T-helper 1 cell treated with Interleukin-12 subunit alpha and Interleukin-12 subunit beta and Interleukin-4 antibody, amounts not matched to agents 30 μg/mL and 1 μg/mL, for 36 hours (primary cell): Measurements from ENCODE around the gene GABRP.
"Not testable (repeated sequence)": the region's sequence is repeated elsewhere in the genome, so short reads cannot be mapped to it uniquely, and the experiment has no call there.

Source experiments
- H3K27ac Mint-ChIP-seq: one replicate; pipeline ENCODE4 v1.8.0; 2021; ENCODE audit warnings: mild to moderate bottlenecking, mixed read lengths
- H3K27me3 Mint-ChIP-seq: one replicate; pipeline ENCODE4 v1.8.0; 2021; ENCODE audit warnings: low read depth, mixed read lengths
- H3K36me3 Mint-ChIP-seq: one replicate; pipeline ENCODE4 v1.8.0; 2021; ENCODE audit warnings: low read depth, mixed read lengths
- H3K4me1 Mint-ChIP-seq: one replicate; pipeline ENCODE4 v1.8.0; 2021; ENCODE audit warnings: low read depth, mixed read lengths
- H3K4me3 Mint-ChIP-seq: one replicate; pipeline ENCODE4 v1.8.0; 2021; ENCODE audit warnings: mild to moderate bottlenecking, moderate library complexity, mixed read lengths
- H3K9me3 Mint-ChIP-seq: one replicate; pipeline ENCODE4 v1.8.0; 2021; ENCODE audit warnings: mixed read lengths

GABRP gene

GRCh38 chr5:170749911-170750431, 33.6 kb upstream of the GABRP start:
- Mint-ChIP-seq H3K4me3 (no peak overlapping the region), H3K9me3 (no peaks in the 10 kb centered on the region), H3K27ac (no peak overlapping the region), H3K4me1 (no peaks in the 10 kb centered on the region), H3K36me3 (no peaks in the 10 kb centered on the region), H3K27me3 (peaks cover 2% of the 10 kb centered on the region)

DNA sequence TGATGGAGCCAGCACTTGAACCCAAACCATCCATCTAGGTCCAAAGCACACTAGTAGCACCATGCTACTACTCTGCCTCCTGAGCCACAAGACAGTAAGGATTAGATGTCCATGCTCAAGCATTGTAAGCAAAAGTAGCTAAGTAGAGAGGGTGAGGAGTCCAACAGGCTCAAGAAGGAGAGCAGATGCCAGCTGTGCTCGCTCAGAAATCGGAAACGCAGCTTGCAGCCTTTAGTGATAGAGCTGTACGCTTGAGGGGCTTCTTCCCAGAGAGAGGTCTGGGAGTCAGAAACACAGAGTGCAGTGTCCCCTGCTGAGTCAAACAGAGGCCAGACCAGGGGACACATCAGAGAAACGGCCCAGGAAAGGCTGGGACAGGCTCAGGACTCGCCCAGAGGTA, 32.7 kb upstream of the GABRP start:
- Mint-ChIP-seq H3K4me3 (no peak overlapping the region), H3K4me1 (no peaks in the 10 kb centered on the region), H3K27me3 (no peaks in the 10 kb centered on the region), H3K36me3 (no peaks in the 10 kb centered on the region), H3K27ac (no peak overlapping the region), H3K9me3 (no peaks in the 10 kb centered on the region)

DNA sequence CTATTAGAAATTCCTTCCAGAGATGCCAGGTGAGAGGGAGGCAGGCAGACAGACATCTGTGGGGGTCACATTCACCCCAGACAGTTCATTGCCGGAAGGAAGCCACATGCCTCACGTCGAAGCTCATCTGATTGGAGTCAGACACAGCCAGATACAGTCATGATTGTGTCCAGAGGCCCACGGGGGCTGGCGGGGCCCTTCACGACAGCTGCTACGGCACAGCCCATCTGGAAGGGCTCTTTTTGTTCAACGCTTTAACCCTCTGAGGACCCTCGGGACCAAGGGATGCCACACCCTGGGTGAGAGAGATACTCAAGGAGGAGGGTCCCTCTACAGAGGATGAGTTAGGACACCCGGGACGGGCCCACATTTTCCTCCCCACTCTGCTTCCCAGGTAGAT, 31.9 kb upstream of the GABRP start:
- no peaks in the 10 kb centered on the region for H3K27me3 Mint-ChIP-seq
- no peaks in the 10 kb centered on the region for H3K36me3 Mint-ChIP-seq
- no peak overlapping the region for H3K4me3 Mint-ChIP-seq
- no peaks in the 10 kb centered on the region for H3K4me1 Mint-ChIP-seq
- no peaks in the 10 kb centered on the region for H3K9me3 Mint-ChIP-seq
- H3K27ac Mint-ChIP-seq: no peak overlapping the region

- no peak overlapping the region for H3K4me3 Mint-ChIP-seq
- no peaks in the 10 kb centered on the region for H3K27me3 Mint-ChIP-seq
- H3K9me3 Mint-ChIP-seq: no peaks in the 10 kb centered on the region
- H3K27ac Mint-ChIP-seq: no peak overlapping the region
- no peaks in the 10 kb centered on the region for H3K36me3 Mint-ChIP-seq
- no peaks in the 10 kb centered on the region for H3K4me1 Mint-ChIP-seq
Observed at GRCh38 chr5:170752257-170753215, 31.0 kb upstream of the GABRP start.

DNA sequence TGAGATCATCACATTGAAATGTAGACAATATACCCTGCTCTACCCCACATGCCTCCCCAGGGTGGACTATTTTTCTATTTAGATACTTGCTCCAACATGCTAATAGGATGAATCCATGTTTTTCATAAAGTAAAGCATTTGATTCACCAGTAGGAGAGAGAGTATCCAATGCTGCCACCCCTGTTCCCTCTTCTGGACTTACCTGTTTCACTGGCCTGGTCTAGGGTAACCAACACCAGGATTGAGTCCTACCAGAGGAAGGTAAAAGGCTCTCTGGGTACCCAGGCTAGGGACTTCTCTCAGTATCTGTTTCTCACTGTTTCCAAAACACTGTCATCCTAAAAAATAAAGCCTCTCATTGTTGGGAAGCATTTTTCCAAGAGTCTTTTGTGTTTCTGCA, 30.2 kb upstream of the GABRP start:
- Mint-ChIP-seq H3K9me3 (no peaks in the 10 kb centered on the region), H3K4me3 (no peak overlapping the region), H3K27ac (no peak overlapping the region), H3K27me3 (no peaks in the 10 kb centered on the region), H3K4me1 (no peaks in the 10 kb centered on the region), H3K36me3 (no peaks in the 10 kb centered on the region)

DNA sequence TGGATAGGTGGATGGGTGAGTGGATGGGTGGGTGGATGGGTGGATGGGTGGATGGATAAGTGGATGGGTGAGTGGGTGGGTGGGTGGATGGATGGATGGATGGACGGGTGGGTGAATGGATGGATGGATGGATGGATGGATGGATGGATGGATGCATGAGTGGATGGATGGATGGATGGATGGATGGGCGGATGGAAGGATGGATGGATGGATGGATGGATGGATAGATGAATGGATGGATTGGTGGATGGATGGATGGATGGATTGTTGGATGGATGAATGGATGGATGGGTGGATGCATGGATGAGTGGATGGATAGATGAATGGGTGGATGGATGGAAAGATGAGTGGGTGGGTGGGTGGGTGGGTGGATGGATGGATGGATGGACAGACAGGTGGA, 29.0 kb upstream of the GABRP start:
- not testable (repeated sequence) for H3K9me3 Mint-ChIP-seq, H3K4me3 Mint-ChIP-seq, H3K27ac Mint-ChIP-seq, H3K27me3 Mint-ChIP-seq, H3K36me3 Mint-ChIP-seq, H3K4me1 Mint-ChIP-seq

DNA sequence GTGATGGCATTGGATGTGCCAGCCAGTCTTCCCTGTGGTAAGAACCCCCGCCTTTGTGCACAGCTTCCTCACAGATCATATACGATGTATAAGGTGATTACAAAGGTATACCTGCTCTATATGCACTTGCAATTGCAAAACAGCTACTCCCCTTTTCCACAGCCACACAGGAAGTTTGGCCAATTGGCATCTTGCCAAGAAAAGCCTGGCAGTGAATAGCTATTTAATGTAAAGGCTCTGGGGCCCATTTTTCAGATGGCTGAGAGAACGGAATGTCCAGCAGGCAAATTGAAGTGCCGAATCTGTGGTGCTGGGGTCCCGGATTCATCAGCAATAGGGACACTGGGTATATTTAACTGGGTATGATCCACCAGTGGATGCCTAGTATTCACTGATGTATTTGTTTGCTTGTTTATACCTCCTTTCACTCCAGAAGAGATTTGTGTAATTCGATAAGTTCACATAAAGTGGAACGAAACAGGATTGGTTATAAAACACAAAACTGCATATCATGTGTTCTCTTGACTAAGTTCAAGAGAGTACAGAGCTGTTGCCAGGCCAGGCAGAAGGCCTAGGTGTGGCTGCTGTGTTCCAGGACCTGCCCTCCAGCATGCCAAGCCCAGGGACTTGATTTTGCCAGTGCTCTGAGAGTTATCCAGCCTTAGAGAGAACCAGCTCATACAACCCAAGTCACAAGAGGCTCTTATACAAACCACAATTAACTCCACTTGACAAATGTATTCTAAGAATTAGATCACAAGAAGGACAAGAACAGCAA, 27.7 kb upstream of the GABRP start:
- no peak overlapping the region for H3K4me3 Mint-ChIP-seq
- H3K27me3 Mint-ChIP-seq: no peaks in the 10 kb centered on the region
- H3K36me3 Mint-ChIP-seq: no peaks in the 10 kb centered on the region
- no peaks in the 10 kb centered on the region for H3K4me1 Mint-ChIP-seq
- H3K27ac Mint-ChIP-seq: no peak overlapping the region
- H3K9me3 Mint-ChIP-seq: no peaks in the 10 kb centered on the region

DNA sequence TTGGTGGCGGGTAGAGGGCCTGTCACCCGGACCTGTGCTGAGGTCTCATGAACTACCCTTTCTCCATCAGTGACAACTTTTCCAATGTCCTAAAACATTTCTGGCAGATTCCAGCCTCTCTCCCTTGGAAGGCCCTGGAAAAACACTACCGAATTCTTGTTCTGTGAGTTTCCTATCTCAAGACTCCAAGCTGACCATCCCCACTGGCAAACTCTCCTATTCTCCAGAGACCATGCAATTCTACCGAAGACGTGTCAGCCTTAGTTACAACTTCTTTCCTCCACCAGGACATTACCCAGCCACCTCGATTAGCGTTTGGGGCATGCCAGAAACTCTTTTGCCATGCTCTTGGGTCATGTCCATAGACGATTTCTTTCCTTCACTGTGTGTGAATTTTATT, 26.8 kb upstream of the GABRP start:
- no peaks in the 10 kb centered on the region for H3K27me3 Mint-ChIP-seq
- H3K27ac Mint-ChIP-seq: no peak overlapping the region
- H3K4me3 Mint-ChIP-seq: no peak overlapping the region
- H3K4me1 Mint-ChIP-seq: no peaks in the 10 kb centered on the region
- H3K36me3 Mint-ChIP-seq: no peaks in the 10 kb centered on the region
- H3K9me3 Mint-ChIP-seq: no peaks in the 10 kb centered on the region

DNA sequence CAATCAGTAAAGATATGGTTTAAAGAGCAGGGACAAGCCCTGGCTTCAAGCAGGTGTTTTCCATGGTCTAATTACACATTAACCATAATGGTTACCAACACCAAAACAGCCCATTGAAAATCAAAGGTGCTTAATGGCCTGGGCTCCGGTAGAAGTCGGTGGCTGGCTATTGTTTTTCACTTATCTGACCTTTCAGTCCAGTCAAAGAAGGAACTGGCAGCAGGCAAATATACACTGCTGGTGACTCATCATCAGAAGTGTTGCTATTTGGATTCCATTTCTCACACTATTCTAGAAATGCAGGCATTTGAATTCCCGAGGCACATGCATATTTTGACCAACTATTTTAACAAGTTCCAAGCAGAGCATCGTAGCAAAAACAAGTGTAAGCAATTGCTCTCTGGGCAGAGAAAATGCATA, 26.3 kb upstream of the GABRP start:
- no peak overlapping the region for H3K4me3 Mint-ChIP-seq
- no peak overlapping the region for H3K27ac Mint-ChIP-seq
- no peaks in the 10 kb centered on the region for H3K9me3 Mint-ChIP-seq
- H3K27me3 Mint-ChIP-seq: no peaks in the 10 kb centered on the region
- no peaks in the 10 kb centered on the region for H3K4me1 Mint-ChIP-seq
- no peaks in the 10 kb centered on the region for H3K36me3 Mint-ChIP-seq

- Mint-ChIP-seq H3K4me1 (no peaks in the 10 kb centered on the region), H3K4me3 (no peak overlapping the region), H3K9me3 (no peaks in the 10 kb centered on the region), H3K27me3 (no peaks in the 10 kb centered on the region), H3K27ac (no peak overlapping the region), H3K36me3 (no peaks in the 10 kb centered on the region)
Observed at GRCh38 chr5:170757669-170758068, 25.9 kb upstream of the GABRP start.

GRCh38 chr5:170758481-170758880, 25.0 kb upstream of the GABRP start:
- H3K4me3 Mint-ChIP-seq: no peak overlapping the region
- H3K9me3 Mint-ChIP-seq: no peaks in the 10 kb centered on the region
- no peaks in the 10 kb centered on the region for H3K4me1 Mint-ChIP-seq
- no peaks in the 10 kb centered on the region for H3K27me3 Mint-ChIP-seq
- H3K36me3 Mint-ChIP-seq: no peaks in the 10 kb centered on the region
- H3K27ac Mint-ChIP-seq: no peak overlapping the region

GRCh38 chr5:170760113-170760512, 23.4 kb upstream of the GABRP start:
- Mint-ChIP-seq H3K4me1 (no peaks in the 10 kb centered on the region), H3K27ac (no peak overlapping the region), H3K27me3 (no peaks in the 10 kb centered on the region), H3K4me3 (no peak overlapping the region), H3K36me3 (no peaks in the 10 kb centered on the region), H3K9me3 (no peaks in the 10 kb centered on the region)

GRCh38 chr5:170761048-170761707, 22.3 kb upstream of the GABRP start:
- no peak overlapping the region for H3K4me3 Mint-ChIP-seq

GRCh38 chr5:170761708-170762066, 21.8 kb upstream of the GABRP start:
- no peak overlapping the region for H3K27ac Mint-ChIP-seq
- no peaks in the 10 kb centered on the region for H3K36me3 Mint-ChIP-seq
- no peaks in the 10 kb centered on the region for H3K4me1 Mint-ChIP-seq
- no peak overlapping the region for H3K4me3 Mint-ChIP-seq
- no peaks in the 10 kb centered on the region for H3K9me3 Mint-ChIP-seq
- no peaks in the 10 kb centered on the region for H3K27me3 Mint-ChIP-seq

More at GRCh38 chr5:170761048-170761707, 22.3 kb upstream of the GABRP start:
- Mint-ChIP-seq H3K27ac (no peak overlapping the region), H3K27me3 (no peaks in the 10 kb centered on the region), H3K4me1 (no peaks in the 10 kb centered on the region), H3K36me3 (no peaks in the 10 kb centered on the region), H3K9me3 (no peaks in the 10 kb centered on the region)
